K562 (cell line): ENCODE measurements around the gene KIF25. TPM values are rescaled to one million over a fixed set of nuclear protein-coding genes. Genes with fewer than 3 reads are reported as not detected.

ENCODE experiments used
- CBX8 ChIP-seq: fragments of 200-600 bp; sonication (generic); IDR thresholded peaks from 2 replicates; pipeline ENCODE4 v1.6.1; 2012; ENCODE audit warnings: borderline replicate concordance, mixed run types, low read depth, mild to moderate bottlenecking, moderate library complexity, mixed read lengths, low read length, control low read depth, inconsistent platforms; ENCODE audit not compliant: poor library complexity, severe bottlenecking; ENCODE audit errors: extremely low read depth
- CCNT2 ChIP-seq: IDR thresholded peaks from 2 replicates; pipeline ENCODE4 v1.6.1; 2011; ENCODE audit warnings: borderline replicate concordance, low read depth, mild to moderate bottlenecking, moderate library complexity, mixed read lengths, low read length; ENCODE audit not compliant: insufficient read length; ENCODE audit errors: extremely low read depth
- COPS2 ChIP-seq: fragments of 450-650 bp; conservative IDR thresholded peaks from 2 replicates; pipeline ENCODE4 v1.6.1; 2016; ENCODE audit warnings: mild to moderate bottlenecking, moderate library complexity
- KHSRP ChIP-seq: fragments of 450-650 bp; IDR thresholded peaks from 2 replicates; pipeline ENCODE4 v1.6.1; 2017
- PHTF2 ChIP-seq: fragments of 250-450 bp; sonication (Bioruptor Pico); IDR thresholded peaks from 2 replicates; pipeline ENCODE4 v1.5.0; 2021; ENCODE audit warnings: mild to moderate bottlenecking
- TAL1 ChIP-seq: fragments of 450-650 bp; IDR thresholded peaks from 2 replicates; pipeline ENCODE4 v1.6.1; 2016; ENCODE audit warnings: mild to moderate bottlenecking
- TEAD2 ChIP-seq: fragments of 450-650 bp; IDR thresholded peaks from 2 replicates; pipeline ENCODE4 v1.6.1; 2016; ENCODE audit warnings: missing genetic modification characterization, control low read depth, missing compliant biosample characterization
- VEZF1 ChIP-seq: fragments of 200-800 bp; sonication (Bioruptor generic); IDR thresholded peaks from 2 replicates; pipeline ENCODE4 v1.6.1; 2017; ENCODE audit warnings: missing genetic modification characterization, missing compliant biosample characterization
- ZBTB34 ChIP-seq: fragments of 250-450 bp; sonication (Bioruptor Pico); IDR thresholded peaks from 2 replicates; pipeline ENCODE4 v1.8.0; 2021; ENCODE audit warnings: mild to moderate bottlenecking, moderate library complexity
- ZNF184 ChIP-seq: sonication (generic); formaldehyde crosslinking; IDR thresholded peaks from 2 replicates; pipeline ENCODE4 v1.5.0; 2020; ENCODE audit warnings: missing genetic modification reagents
- polyA plus RNA-seq, 8 experiments: library from polyadenylated mRNA; depleted of rRNA in 4 of 8; stranded (reverse) in 5 of 8; unstranded in 3 of 8; fragments of >200 nt; fragmentation: Nextera tagmentation in 2 of 8; fragmentation: Illumina TruSeq in 1 of 8; extraction: Ambion mirVana in 2 of 8; extraction: Trizol in 1 of 8; gene quantifications; 2 replicates each; pipeline versions ENCODE4 v1.2.1 to v1.2.3, GENCODE V29; 2011 to 2014; ENCODE audit warnings: inconsistent platforms in 1 of 8, missing spikeins in 1 of 8
- total RNA-seq, 7 experiments: library from RNA; depleted of rRNA in 6 of 7; stranded (reverse); fragments of >200 nt in 6 of 7; fragmentation: Illumina TruSeq in 2 of 7; extraction: Trizol in 2 of 7; gene quantifications; 2 replicates each; pipeline versions ENCODE4 v1.2.1 to v1.2.3, GENCODE V29; 2011 to 2021; ENCODE audit warnings: low replicate concordance in 1 of 7

Gene KIF25
- total and polyA plus RNA-seq, 9 of the 15 experiments (the other 6 are each of a cell fraction or from before 2014, with no cell fraction given), result 0.04 to 0.49 (median 0.23) TPM; not detected in 5

DNA sequence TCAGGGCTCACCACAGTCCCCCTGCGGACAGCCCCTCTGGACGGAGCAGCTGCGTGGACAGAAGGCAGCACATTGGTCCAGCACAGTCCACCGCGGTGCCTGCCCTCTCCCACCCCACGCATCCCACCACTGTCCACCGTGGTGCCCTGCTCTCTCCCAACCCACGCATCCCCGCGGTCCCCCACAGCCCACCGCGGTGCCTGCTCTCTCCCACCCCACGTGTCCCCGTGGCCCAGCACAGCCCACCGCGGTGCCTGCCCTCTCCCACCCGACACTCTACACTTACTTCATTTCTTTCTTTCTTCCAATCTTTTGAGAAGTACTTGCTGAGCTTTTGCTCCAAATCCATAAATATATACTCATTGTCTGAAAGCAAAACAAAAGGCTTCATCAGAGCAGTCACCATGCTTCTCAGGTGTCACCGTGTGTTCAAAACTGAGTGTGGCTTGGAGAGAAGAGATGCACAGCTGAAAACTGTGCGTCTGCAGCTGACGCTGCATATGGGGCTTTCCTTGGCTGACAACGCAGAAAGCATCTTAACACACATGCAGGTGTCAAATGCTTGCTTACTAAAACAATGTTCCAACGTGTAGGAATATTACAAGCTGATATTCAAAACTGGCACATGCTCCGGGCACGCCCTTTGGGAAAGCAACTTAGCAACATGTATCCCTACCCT lies 69.7 kb downstream of the KIF25 start (continued):
- no peak for TF ChIP-seq CBX8
- TF ChIP-seq ZNF184, result no peak
- no peak for TF ChIP-seq TAL1
- TF ChIP-seq ZBTB34, result no peak
- no peak for TF ChIP-seq TEAD2 (tag)
- TF ChIP-seq COPS2, result no peak
- TF ChIP-seq VEZF1 (CRISPR knock-in tag), result no peak
- no peak for TF ChIP-seq KHSRP
- TF ChIP-seq PHTF2 (CRISPR knock-in tag), result no peak
- no peak for TF ChIP-seq CCNT2
- TF ChIP-seq, all 486 proteins: peak for 0
